Adrenal gland (tissue), 12 donors: ENCODE data around the gene SPARC. TPM values are rescaled to one million over a fixed set of nuclear protein-coding genes. Genes with fewer than 3 reads are reported as not detected.

Source experiments
- DNase-seq, 7 donors: peaks; one replicate each; pipeline ENCODE4 v3.0.0-alpha.2; 2019 to 2020
- H3K27ac ChIP-seq, 5 donors: fragments of 200-600 bp; sonication (generic) in 4 of 5; 1 replicate in 3 of 5; 2 replicates in 2 of 5; pipeline versions ENCODE4 v1.5.1 to v1.8.0; 2016 to 2020; ENCODE audit warnings: mild to moderate bottlenecking in 1 of 5
- H3K27me3 ChIP-seq: fragments of 200-600 bp; 2 replicates; pipeline ENCODE4 v1.8.0; 2021
- H3K36me3 ChIP-seq, 2 donors: fragments of 200-600 bp; replicated peaks in 1 of 2; 1 replicate in 1 of 2; 2 replicates in 1 of 2; pipeline versions ENCODE4 v1.5.1 to v1.8.0; 2018 to 2022
- H3K4me1 ChIP-seq, 2 donors: fragments of 200-600 bp; replicated peaks in 1 of 2; 1 replicate in 1 of 2; 2 replicates in 1 of 2; pipeline versions ENCODE4 v1.5.1 to v1.8.0; 2018 to 2021
- H3K4me3 ChIP-seq, 4 donors: fragments of 200-600 bp; sonication (generic) in 3 of 4; one replicate each; pipeline ENCODE4 v1.5.1; 2016 to 2018
- H3K9me3 ChIP-seq, 3 donors: fragments of 200-600 bp; sonication (generic) in 1 of 3; replicated peaks in 1 of 3; 1 replicate in 2 of 3; 2 replicates in 1 of 3; pipeline versions ENCODE4 v1.5.1 to v1.8.0; 2016 to 2021
- CTCF ChIP-seq, 6 experiments: fragments of 450-650 bp in 4 of 6; fragments of 200-600 bp in 2 of 6; sonication (generic) in 1 of 6; IDR thresholded peaks; 1 replicate in 5 of 6; 2 replicates in 1 of 6; pipeline versions ENCODE4 v1.5.1 to v1.8.0; 2016 to 2021; ENCODE audit warnings: antibody characterized with exemption in 6 of 6, mild to moderate bottlenecking in 2 of 6, moderate library complexity in 1 of 6
- POLR2A ChIP-seq, 2 donors: fragments of 450-650 bp; IDR thresholded peaks; one replicate each; pipeline ENCODE4 v1.6.1; 2017; ENCODE audit warnings: antibody characterized with exemption in 2 of 2, mild to moderate bottlenecking in 2 of 2, moderate library complexity in 1 of 2
- WGBS, 4 donors: extraction: QIAGEN DNeasy Blood & Tissue Kit in 2 of 4; methylation state at CpG; one replicate each; pipeline versions ENCODE4 v1.1.5 to v1.1.7; 2013 to 2017; 5-methylcytosine and 5-hydroxymethylcytosine counted together
- intact Hi-C, 2 donors: fragments of 100-400 bp; cut with DNase I; formaldehyde crosslinking; loops; one replicate each; pipeline versions ENCODE4 v1.14.1 to v1.15.0; 2022 to 2023
- polyA plus RNA-seq, 3 donors: library from polyadenylated mRNA; stranded (reverse); fragments of 200-250 nt in 2 of 3; fragments of 350-450 nt in 1 of 3; fragmentation: Illumina TruSeq in 1 of 3; extraction: RNeasy Lipid Tissue Mini Kit (QIAGEN cat#74804) in 1 of 3; gene quantifications; one replicate each; pipeline ENCODE4 v1.2.3, GENCODE V29; 2013 to 2014
- total RNA-seq, 9 donors: library from RNA; depleted of rRNA in 4 of 9; stranded (reverse); fragments of >200 nt in 4 of 9; fragments of 120-200 nt in 1 of 9; fragmentation: NEBNext Ultra II Directional in 1 of 9; extraction: Animal tissue kit (Norgen Biotek cat#: 25700) in 1 of 9; gene quantifications; one replicate each; pipeline versions ENCODE4 v1.1.0 to v1.2.4, GENCODE V29; 2013 to 2023
- donor health status: healthy with polysubstance abuse.
- donor health status: Bipolar disorder and iron deficiency.
- donor health status: DM: yes; HTN: yes; CAD: no.
- donor health status: DM: no; HTN: no; CAD: no.
- donor health status: DM: no; HTN: no; CAD: no.
- donor health status: DM: yes; HTN: yes; CAD: no.

SPARC gene
- total and polyA plus RNA-seq, 12 donors, result 145 to 4,554 (median 1,213) TPM

DNA sequence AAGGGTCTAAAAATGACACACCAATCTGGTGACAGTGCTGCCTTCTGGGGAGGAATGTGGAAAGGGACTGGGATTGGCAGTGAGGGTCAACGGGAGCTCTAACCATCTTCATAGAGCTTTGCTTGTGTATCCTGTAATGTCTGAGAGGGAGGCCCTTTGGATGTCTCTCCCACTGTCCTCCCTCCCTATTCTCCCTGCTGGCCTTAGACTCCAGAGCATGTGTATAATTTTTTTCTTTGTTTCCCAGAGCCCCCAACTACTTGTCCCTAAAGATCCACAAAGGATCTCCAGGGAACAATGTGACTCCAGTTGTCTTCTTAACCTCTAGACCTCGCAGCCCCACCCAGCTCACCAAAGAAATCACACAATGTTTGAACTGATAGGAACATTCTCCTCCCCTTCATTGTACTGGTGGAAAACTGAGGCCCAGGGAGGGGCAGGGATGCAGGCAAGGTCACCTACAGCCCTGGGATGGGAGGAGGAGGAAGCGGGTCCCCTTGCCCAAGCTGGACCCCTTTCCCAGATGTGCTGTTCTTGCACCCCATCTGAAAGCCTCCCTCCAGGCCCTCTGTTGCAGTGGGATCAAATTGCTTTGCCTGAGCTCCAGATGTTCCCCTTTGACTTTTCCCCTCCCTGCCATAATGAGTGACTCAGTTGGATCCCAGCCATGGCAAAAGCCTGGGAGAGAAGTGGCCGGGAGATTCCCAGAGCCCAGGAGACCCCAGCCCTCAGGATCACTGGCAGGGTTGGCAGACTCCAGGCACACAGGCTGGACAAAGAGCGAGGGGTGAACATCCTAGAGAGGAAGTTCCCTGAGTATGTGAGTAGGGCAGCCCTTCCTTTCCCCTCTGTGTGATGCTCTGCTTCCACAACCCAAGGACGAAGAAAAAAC lies 21.8 kb downstream of the SPARC start:
- 23 to 43% (median 28%) methylated on average over 5 to 6 of the region's 6 CpGs for WGBS, 4 donors
- DNase-seq, result peak in 4 of 7 donors; percentile 46 to 68 (median 51)
- Histone ChIP-seq H3K27ac (peak overlapping the region in 4 of 5 donors; percentile 6 to 81 (median 53)), H3K27me3 (no peaks in the 10 kb centered on the region), H3K4me1 (peaks cover 31 to 74% of the 10 kb centered on the region in 2 donors), H3K36me3 (peaks cover 0 to 83% of the 10 kb centered on the region in 2 donors), H3K9me3 (no peaks in the 10 kb centered on the region), H3K4me3 (no peak overlapping the region)
- intact Hi-C loops, result no loop called here
- TF ChIP-seq POLR2A (IDR thresholded peaks at IDR 0.05) (no peak), CTCF (IDR thresholded peaks at IDR 0.05) (no peak)

DNA sequence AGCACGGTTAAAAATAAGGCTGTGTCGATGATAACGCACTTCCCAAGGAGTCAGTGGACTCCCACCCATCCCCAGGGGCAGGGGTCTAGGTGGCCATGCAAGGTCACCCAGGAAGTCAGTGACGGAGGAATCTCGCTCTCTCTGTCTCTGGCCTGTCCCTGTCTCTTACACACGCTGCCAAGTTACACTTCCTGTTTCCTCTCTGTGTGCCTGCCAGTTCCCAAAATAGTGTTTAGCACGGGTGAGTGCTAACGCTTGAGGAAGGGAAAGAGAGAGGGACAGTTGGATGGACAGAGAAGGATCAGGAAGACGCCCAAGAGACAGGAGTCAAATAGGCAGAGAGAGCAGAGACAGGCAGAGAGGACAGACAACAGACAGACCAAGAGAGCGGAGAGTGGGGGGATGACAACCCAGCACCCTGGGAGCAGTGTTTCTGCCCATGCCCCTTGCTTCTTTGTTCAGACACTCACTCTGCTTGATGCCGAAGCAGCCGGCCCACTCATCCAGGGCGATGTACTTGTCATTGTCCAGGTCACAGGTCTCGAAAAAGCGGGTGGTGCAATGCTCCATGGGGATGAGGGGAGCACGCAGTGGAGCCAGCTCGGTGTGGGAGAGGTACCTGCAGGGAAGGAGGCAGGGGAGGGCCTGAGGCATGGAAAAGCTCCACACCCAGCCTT lies 23.0 kb downstream of the SPARC start:
- H3K4me3 ChIP-seq, result no peak overlapping the region

DNA sequence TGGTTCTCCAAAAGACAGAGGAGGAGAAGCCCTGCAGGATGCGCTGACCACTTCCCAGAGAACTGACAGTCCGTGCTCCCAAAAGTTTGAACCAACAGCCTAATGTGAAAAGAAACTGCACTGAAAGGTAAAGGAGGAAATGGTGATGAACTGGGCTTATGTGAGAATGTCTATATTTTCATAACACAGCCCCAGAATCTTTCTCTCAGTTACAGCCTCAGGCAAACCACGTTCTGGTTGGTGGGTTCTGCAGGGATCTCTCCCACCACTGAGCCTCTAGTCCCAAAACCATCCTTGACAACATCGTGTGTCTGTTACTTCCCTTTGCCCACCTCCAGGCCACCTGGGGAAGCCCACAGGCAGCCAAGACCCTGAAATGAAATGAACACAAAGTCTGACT lies 23.9 kb downstream of the SPARC start:
- 73 to 81% (median 77%) methylated on average over 4 of the region's 4 CpGs for WGBS, 4 donors
- peaks cover 28 to 68% of the 10 kb centered on the region in 2 donors for H3K4me1 ChIP-seq
- TF ChIP-seq POLR2A (IDR thresholded peaks at IDR 0.05) (no peak), CTCF (IDR thresholded peaks at IDR 0.05) (no peak)
- H3K4me3 ChIP-seq, result no peak overlapping the region
- intact Hi-C loops, result no loop called here
- H3K9me3 ChIP-seq, result no peaks in the 10 kb centered on the region
- H3K36me3 ChIP-seq, result peaks cover 0 to 62% of the 10 kb centered on the region in 2 donors
- H3K27ac ChIP-seq, result peak overlapping the region in 3 of 5 donors; percentile 30 to 81 (median 68)
- no peak for DNase-seq
- H3K27me3 ChIP-seq, result no peaks in the 10 kb centered on the region

More for the DNA sequence above, 23.0 kb downstream of the SPARC start:
- Histone ChIP-seq H3K9me3 (no peaks in the 10 kb centered on the region), H3K27me3 (no peaks in the 10 kb centered on the region), H3K27ac (peak overlapping the region in 4 of 5 donors; percentile 30 to 81 (median 58)), H3K36me3 (peaks cover 0 to 71% of the 10 kb centered on the region in 2 donors), H3K4me1 (peaks cover 28 to 68% of the 10 kb centered on the region in 2 donors)
- 28 to 36% (median 33%) methylated on average over 17 of the region's 17 CpGs for WGBS, 4 donors
- DNase-seq, result peak in 5 of 7 donors; percentile 36 to 74 (median 54)
- TF ChIP-seq CTCF (IDR thresholded peaks at IDR 0.05) (no peak), POLR2A (IDR thresholded peaks at IDR 0.05) (no peak)
- intact Hi-C loops, result no loop called here
